ENCODE measurements around the gene SLC30A1. TPM values are rescaled to one million over a fixed set of nuclear protein-coding genes. Genes with fewer than 3 reads are reported as not detected.

The SLC30A1 gene
- total RNA-seq, 4 donors from 2014 or later = 8.3 to 12.4 (median 10.3) TPM

GRCh38 chr1:211566431-211567025 is 12.4 kb downstream of the SLC30A1 start:
- no peak overlapping the region for H3K4me3 ChIP-seq
- no peaks in the 10 kb centered on the region for H3K36me3 ChIP-seq
- DNase-seq = no peak
- no peaks in the 10 kb centered on the region for H3K4me1 ChIP-seq
- H3K9me3 ChIP-seq = no peaks in the 10 kb centered on the region
- intact Hi-C loops (cut with DNase I) = no loop called here
- WGBS, 2 donors = 51 to 73% methylated on average over 5 of the region's 5 CpGs
- H3K27ac ChIP-seq = no peak overlapping the region
- no peak for TF ChIP-seq CTCF (IDR thresholded peaks at IDR 0.05)
- TF ChIP-seq POLR2A (IDR thresholded peaks at IDR 0.05) = no peak
- no peaks in the 10 kb centered on the region for H3K27me3 ChIP-seq

- H3K27ac ChIP-seq = no peak overlapping the region
- DNase-seq = no peak
- no peaks in the 10 kb centered on the region for H3K9me3 ChIP-seq
- no peak overlapping the region for H3K4me3 ChIP-seq
- no peaks in the 10 kb centered on the region for H3K4me1 ChIP-seq
- H3K36me3 ChIP-seq = no peaks in the 10 kb centered on the region
- no peaks in the 10 kb centered on the region for H3K27me3 ChIP-seq
- intact Hi-C loops (cut with DNase I) = no loop called here
- TF ChIP-seq CTCF (IDR thresholded peaks at IDR 0.05) = no peak
- 81 to 100% methylated on average over 3 of the region's 3 CpGs for WGBS, 2 donors
These were observed 14.9 kb downstream of the SLC30A1 start for GRCh38 chr1:211564084-211564483.

- no peak overlapping the region for H3K27ac ChIP-seq
- DNase-seq = no peak
- H3K36me3 ChIP-seq = no peaks in the 10 kb centered on the region
- H3K4me1 ChIP-seq = no peaks in the 10 kb centered on the region
- intact Hi-C loops (cut with DNase I) = no loop called here
- 61 to 84% methylated on average over 8 of the region's 9 CpGs for whole genome bisulfite sequencing, 2 donors
- no peaks in the 10 kb centered on the region for H3K27me3 ChIP-seq
- TF ChIP-seq POLR2A (IDR thresholded peaks at IDR 0.05) = no peak
- TF ChIP-seq CTCF (IDR thresholded peaks at IDR 0.05) = no peak
- H3K9me3 ChIP-seq = no peaks in the 10 kb centered on the region
- H3K4me3 ChIP-seq = no peak overlapping the region
These were observed 19.5 kb downstream of the SLC30A1 start for GRCh38 chr1:211559222-211560010.

GRCh38 chr1:211557894-211558625 is 20.9 kb downstream of the SLC30A1 start:
- Histone ChIP-seq H3K27ac (no peak overlapping the region), H3K9me3 (no peaks in the 10 kb centered on the region), H3K27me3 (no peaks in the 10 kb centered on the region), H3K4me3 (no peak overlapping the region), H3K36me3 (no peaks in the 10 kb centered on the region), H3K4me1 (no peaks in the 10 kb centered on the region)
- intact Hi-C loops (cut with DNase I) = no loop called here
- WGBS, 2 donors = 75 to 80% methylated on average over 8 of the region's 8 CpGs
- TF ChIP-seq CTCF (IDR thresholded peaks at IDR 0.05) = no peak
- TF ChIP-seq POLR2A (IDR thresholded peaks at IDR 0.05) = no peak
- DNase-seq = no peak

- H3K27me3 ChIP-seq = no peaks in the 10 kb centered on the region
- H3K27ac ChIP-seq = no peak overlapping the region
- H3K9me3 ChIP-seq = no peaks in the 10 kb centered on the region
- WGBS, 2 donors = 86 to 89% methylated on average over 2 of the region's 2 CpGs
- no peak overlapping the region for H3K4me3 ChIP-seq
- DNase-seq = no peak
- no peaks in the 10 kb centered on the region for H3K4me1 ChIP-seq
- intact Hi-C loops (cut with DNase I) = no loop called here
- no peak for TF ChIP-seq POLR2A (IDR thresholded peaks at IDR 0.05)
- no peak for TF ChIP-seq CTCF (IDR thresholded peaks at IDR 0.05)
- H3K36me3 ChIP-seq = no peaks in the 10 kb centered on the region
These were observed 25.4 kb downstream of the SLC30A1 start for GRCh38 chr1:211553549-211553948.

Data from esophagus squamous epithelium (tissue), 5 donors.